H9 (cell line): Measurements from ENCODE around the gene SEMA5A. TPM values are rescaled to one million over a fixed set of nuclear protein-coding genes. Genes with fewer than 3 reads are reported as not detected.

Source experiments
- DNase-seq: peaks from one replicate; pipeline ENCODE4 v3.0.0-alpha.2; 2017
- H2AFZ ChIP-seq: one replicate; pipeline ENCODE4 v1.6.1; 2013; ENCODE audit warnings: mild to moderate bottlenecking, low read length, control low read depth, moderate library complexity
- H2AK5ac ChIP-seq: 2 replicates; pipeline ENCODE4 v1.6.1; 2013; ENCODE audit warnings: low read length, control low read depth, mixed read lengths; ENCODE audit not compliant: insufficient read length
- H2BK120ac ChIP-seq: one replicate; pipeline ENCODE4 v1.6.1; 2013; ENCODE audit warnings: low read depth, mild to moderate bottlenecking, low read length, control low read depth, inconsistent platforms; ENCODE audit not compliant: poor library complexity, severe bottlenecking
- H2BK12ac ChIP-seq: 2 replicates; pipeline ENCODE4 v1.6.1; 2013; ENCODE audit warnings: low read length, control low read depth, mixed read lengths, low read depth; ENCODE audit not compliant: insufficient read length
- H2BK15ac ChIP-seq: 2 replicates; pipeline ENCODE4 v1.6.1; 2013; ENCODE audit warnings: low read depth, low read length, control low read depth
- H2BK20ac ChIP-seq: one replicate; pipeline ENCODE4 v1.6.1; 2013; ENCODE audit warnings: low read depth, mild to moderate bottlenecking, low read length, control low read depth, inconsistent platforms; ENCODE audit not compliant: poor library complexity, severe bottlenecking
- H2BK5ac ChIP-seq: 2 replicates; pipeline ENCODE4 v1.6.1; 2013; ENCODE audit warnings: low read length, control low read depth, mixed read lengths; ENCODE audit not compliant: insufficient read length
- H3K14ac ChIP-seq: 2 replicates; pipeline ENCODE4 v1.6.1; 2013; ENCODE audit warnings: low read length, control low read depth; ENCODE audit not compliant: insufficient read depth
- H3K18ac ChIP-seq: 2 replicates; pipeline ENCODE4 v1.6.1; 2013; ENCODE audit warnings: low read depth, mild to moderate bottlenecking, mixed read lengths, low read length, control low read depth; ENCODE audit not compliant: insufficient read length
- H3K23ac ChIP-seq: 2 replicates; pipeline ENCODE4 v1.6.1; 2013; ENCODE audit warnings: low read length, control low read depth, mixed read lengths, low read depth; ENCODE audit not compliant: insufficient read length
- H3K23me2 ChIP-seq: 2 replicates; pipeline ENCODE4 v1.6.1; 2013; ENCODE audit warnings: low read depth, mild to moderate bottlenecking, mixed read lengths, low read length, control low read depth; ENCODE audit not compliant: insufficient read length, poor library complexity, severe bottlenecking
- H3K27ac ChIP-seq: 2 replicates; pipeline ENCODE4 v1.5.1; 2013; ENCODE audit warnings: low read length, control low read depth, mixed read lengths, low read depth; ENCODE audit not compliant: insufficient read length
- H3K27me3 ChIP-seq: 2 replicates; pipeline ENCODE4 v1.6.1; 2013; ENCODE audit warnings: low read length, control low read depth, inconsistent platforms; ENCODE audit not compliant: insufficient read depth
- H3K4ac ChIP-seq: 2 replicates; pipeline ENCODE4 v1.6.1; 2013; ENCODE audit warnings: low read depth, mild to moderate bottlenecking, control low read depth, inconsistent platforms, low read length, moderate library complexity
- H3K4me1 ChIP-seq: 2 replicates; pipeline ENCODE4 v1.6.1; 2013; ENCODE audit warnings: low read length, control low read depth, inconsistent platforms; ENCODE audit not compliant: insufficient read depth
- H3K4me2 ChIP-seq: 2 replicates; pipeline ENCODE4 v1.6.1; 2013; ENCODE audit warnings: low read length, control low read depth, mixed read lengths; ENCODE audit not compliant: insufficient read length, insufficient read depth
- H3K56ac ChIP-seq: 2 replicates; pipeline ENCODE4 v1.6.1; 2013; ENCODE audit warnings: low read depth, mild to moderate bottlenecking, mixed read lengths, low read length, control low read depth; ENCODE audit not compliant: insufficient read length
- H3K79me1 ChIP-seq: 2 replicates; pipeline ENCODE4 v1.6.1; 2013; ENCODE audit warnings: low read depth, mild to moderate bottlenecking, moderate library complexity, low read length, control low read depth, inconsistent platforms; ENCODE audit not compliant: insufficient read depth, poor library complexity, severe bottlenecking
- H3K79me2 ChIP-seq: 2 replicates; pipeline ENCODE4 v1.6.1; 2013; ENCODE audit warnings: low read length, control low read depth, inconsistent platforms; ENCODE audit not compliant: insufficient read depth
- H3K9ac ChIP-seq: 2 replicates; pipeline ENCODE4 v1.6.1; 2013; ENCODE audit warnings: low read length, control low read depth, mixed read lengths; ENCODE audit not compliant: insufficient read length; ENCODE audit errors: extremely low read depth
- H3K9me3 ChIP-seq: one replicate; pipeline ENCODE4 v1.6.1; 2013; ENCODE audit warnings: low read depth, low read length, inconsistent platforms; ENCODE audit not compliant: control insufficient read depth
- H3T11ph ChIP-seq: one replicate; pipeline ENCODE4 v1.6.1; 2013; ENCODE audit warnings: mild to moderate bottlenecking, low read length, control low read depth, inconsistent platforms
- H4K20me1 ChIP-seq: one replicate; pipeline ENCODE4 v1.6.1; 2013; ENCODE audit not compliant: control insufficient read depth, insufficient read length, insufficient read depth
- H4K5ac ChIP-seq: 2 replicates; pipeline ENCODE4 v1.6.1; 2013; ENCODE audit warnings: low read depth, mild to moderate bottlenecking, mixed read lengths, low read length, control low read depth; ENCODE audit not compliant: insufficient read length
- H4K8ac ChIP-seq: replicated peaks from 2 replicates; pipeline ENCODE4 v1.6.1; 2013; ENCODE audit warnings: low read length, control low read depth, mixed read lengths, low read depth; ENCODE audit not compliant: insufficient read length
- H4K91ac ChIP-seq: 2 replicates; pipeline ENCODE4 v1.6.1; 2013; ENCODE audit warnings: low read depth, mild to moderate bottlenecking, moderate library complexity, mixed read lengths, low read length, control low read depth; ENCODE audit not compliant: insufficient read length
- H3K27ac Mint-ChIP-seq, 3 experiments: 2 replicates in 2 of 3; 3 replicates in 1 of 3; pipeline ENCODE4 v1.8.0; 2020 to 2021; ENCODE audit warnings: mixed read lengths in 3 of 3, mild to moderate bottlenecking in 1 of 3, moderate library complexity in 1 of 3
- H3K27me3 Mint-ChIP-seq: 2 replicates; pipeline ENCODE4 v1.8.0; 2021; ENCODE audit warnings: low read depth, mild to moderate bottlenecking, moderate library complexity, mixed read lengths
- H3K36me3 Mint-ChIP-seq, 3 experiments: 2 replicates in 2 of 3; 3 replicates in 1 of 3; pipeline ENCODE4 v1.8.0; 2020 to 2021; ENCODE audit warnings: low read depth in 3 of 3, mixed read lengths in 3 of 3; ENCODE audit not compliant: insufficient read depth in 1 of 3
- H3K4me1 Mint-ChIP-seq, 2 experiments: 2 replicates each; pipeline ENCODE4 v1.8.0; 2020; ENCODE audit warnings: mixed read lengths in 2 of 2
- H3K4me3 Mint-ChIP-seq, 2 experiments: 2 replicates in 1 of 2; 3 replicates in 1 of 2; pipeline ENCODE4 v1.8.0; 2020 to 2021; ENCODE audit warnings: mild to moderate bottlenecking in 2 of 2, mixed read lengths in 2 of 2, moderate library complexity in 1 of 2
- H3K9me3 Mint-ChIP-seq, 2 experiments: 2 replicates in 1 of 2; 3 replicates in 1 of 2; pipeline ENCODE4 v1.8.0; 2020; ENCODE audit warnings: mild to moderate bottlenecking in 2 of 2, mixed read lengths in 2 of 2, moderate library complexity in 1 of 2
- WGBS: extraction: QIAGEN DNeasy Blood & Tissue Kit; methylation state at CpG from one replicate; pipeline ENCODE4 v1.1.7; 2013; ENCODE audit warnings: missing lambda C conversion rate, low lambda C conversion rate, mixed read lengths; ENCODE audit not compliant: insufficient read length; ENCODE audit errors: extremely low coverage; 5-methylcytosine and 5-hydroxymethylcytosine counted together
- total RNA-seq: library from RNA; stranded (reverse); gene quantifications from 2 replicates; pipeline ENCODE4 v1.2.1, GENCODE V29; 2021
- TF ChIP-seq, protein P1 (sequence below): fragments of 200-600 bp; sonication (generic); conservative IDR thresholded peaks from 3 replicates; pipeline ENCODE4 v1.8.0; 2021; ENCODE audit warnings: antibody characterized with exemption, mild to moderate bottlenecking

The SEMA5A gene
- total RNA-seq, 1 experiment from 2014 or later: 4.3 TPM

DNA sequence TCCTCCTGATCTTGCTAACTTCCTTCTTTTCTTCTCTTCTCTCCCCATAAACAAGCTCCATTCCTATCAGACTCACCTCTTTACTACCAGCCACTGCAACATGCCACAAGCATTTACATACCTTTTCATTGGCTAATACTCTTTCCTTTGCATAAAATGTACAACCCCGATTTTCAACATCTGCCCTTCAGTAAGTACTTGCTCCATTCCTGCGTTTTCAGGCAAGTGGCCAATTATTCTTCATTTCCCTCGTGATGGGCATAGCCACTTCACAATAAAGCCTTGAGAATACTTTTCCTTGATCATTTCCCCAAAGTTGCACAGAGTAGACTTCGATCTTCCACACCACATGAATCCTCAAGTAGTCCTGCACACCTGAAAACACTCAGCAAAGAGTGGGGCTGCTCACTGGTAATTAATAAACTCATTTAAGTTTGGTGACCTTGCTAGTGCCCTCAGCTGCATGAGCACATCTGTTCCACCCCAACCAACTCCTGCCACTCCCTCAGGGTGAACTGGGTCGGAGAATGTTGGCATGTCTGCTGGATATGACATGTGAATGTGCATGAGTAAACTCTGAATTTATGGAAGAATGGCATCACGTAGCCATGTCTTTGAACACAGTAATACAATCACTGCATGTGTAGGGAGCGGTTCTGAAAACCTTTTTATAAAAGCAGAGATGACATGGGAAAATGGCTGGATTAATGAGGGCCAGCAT is 535.8 kb downstream of the SEMA5A start:
- H3K79me2 ChIP-seq: no peaks in the 10 kb centered on the region; the same call in 1 of the 2 replicates
- no peaks in the 10 kb centered on the region for H3K9me3 ChIP-seq
- no peak overlapping the region for H3K4me2 ChIP-seq
- H2AFZ ChIP-seq: no peak overlapping the region
- H3K27me3 ChIP-seq: no peaks in the 10 kb centered on the region
- H4K5ac ChIP-seq: no peak overlapping the region
- WGBS: no CpG with 5 or more reads among the region's 7 CpGs
- H2BK120ac ChIP-seq: no peak overlapping the region
- no peak overlapping the region for H3K18ac ChIP-seq
- peaks cover 5% of the 10 kb centered on the region for H3K27me3 Mint-ChIP-seq
- no peak overlapping the region for H3K4me3 Mint-ChIP-seq
- DNase-seq: no peak
- no peak overlapping the region for H3K23ac ChIP-seq
- peaks cover 5 to 8% of the 10 kb centered on the region in 2 experiments for H3K4me1 Mint-ChIP-seq
- no peak overlapping the region for H3K27ac ChIP-seq
- H3K79me1 ChIP-seq: no peaks in the 10 kb centered on the region
- no peak overlapping the region for H3K9ac ChIP-seq
- no peaks in the 10 kb centered on the region for H4K20me1 ChIP-seq
- no peak overlapping the region for H3K4ac ChIP-seq
- H3K27ac Mint-ChIP-seq: 0 out of 7 replicates have a peak overlapping the region, but pooled peaks of 1 of the 3 experiments have one; percentile 5
- H2BK20ac ChIP-seq: no peak overlapping the region
- no peaks in the 10 kb centered on the region for H3K4me1 ChIP-seq
- H2BK12ac ChIP-seq: no peak overlapping the region
- H3K56ac ChIP-seq: no peak overlapping the region
- peaks cover 0 to 2% (median 0%) of the 10 kb centered on the region in 3 experiments; a peak in 2 of 7 replicates for H3K36me3 Mint-ChIP-seq
- H4K91ac ChIP-seq: no peak overlapping the region
- H2BK5ac ChIP-seq: no peak overlapping the region
- H3K23me2 ChIP-seq: no peaks in the 10 kb centered on the region
- no peak overlapping the region for H2BK15ac ChIP-seq
- H4K8ac ChIP-seq: no peak overlapping the region
- TF ChIP-seq, protein P1, sequence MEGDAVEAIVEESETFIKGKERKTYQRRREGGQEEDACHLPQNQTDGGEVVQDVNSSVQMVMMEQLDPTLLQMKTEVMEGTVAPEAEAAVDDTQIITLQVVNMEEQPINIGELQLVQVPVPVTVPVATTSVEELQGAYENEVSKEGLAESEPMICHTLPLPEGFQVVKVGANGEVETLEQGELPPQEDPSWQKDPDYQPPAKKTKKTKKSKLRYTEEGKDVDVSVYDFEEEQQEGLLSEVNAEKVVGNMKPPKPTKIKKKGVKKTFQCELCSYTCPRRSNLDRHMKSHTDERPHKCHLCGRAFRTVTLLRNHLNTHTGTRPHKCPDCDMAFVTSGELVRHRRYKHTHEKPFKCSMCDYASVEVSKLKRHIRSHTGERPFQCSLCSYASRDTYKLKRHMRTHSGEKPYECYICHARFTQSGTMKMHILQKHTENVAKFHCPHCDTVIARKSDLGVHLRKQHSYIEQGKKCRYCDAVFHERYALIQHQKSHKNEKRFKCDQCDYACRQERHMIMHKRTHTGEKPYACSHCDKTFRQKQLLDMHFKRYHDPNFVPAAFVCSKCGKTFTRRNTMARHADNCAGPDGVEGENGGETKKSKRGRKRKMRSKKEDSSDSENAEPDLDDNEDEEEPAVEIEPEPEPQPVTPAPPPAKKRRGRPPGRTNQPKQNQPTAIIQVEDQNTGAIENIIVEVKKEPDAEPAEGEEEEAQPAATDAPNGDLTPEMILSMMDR: no peak
- H3T11ph ChIP-seq: no peak overlapping the region
- no peak overlapping the region for H2AK5ac ChIP-seq
- peaks cover 19 to 23% of the 10 kb centered on the region in 2 experiments; a peak in 4 of 5 replicates for H3K9me3 Mint-ChIP-seq
- no peak overlapping the region; the same call in 1 of the 2 replicates for H3K14ac ChIP-seq
